Measurements from ENCODE around the gene TAF9. TPM values are rescaled to one million over a fixed set of nuclear protein-coding genes. Genes with fewer than 3 reads are reported as not detected.

TAF9 gene
- polyA plus RNA-seq, 1 experiment = 76.4 TPM

DNA sequence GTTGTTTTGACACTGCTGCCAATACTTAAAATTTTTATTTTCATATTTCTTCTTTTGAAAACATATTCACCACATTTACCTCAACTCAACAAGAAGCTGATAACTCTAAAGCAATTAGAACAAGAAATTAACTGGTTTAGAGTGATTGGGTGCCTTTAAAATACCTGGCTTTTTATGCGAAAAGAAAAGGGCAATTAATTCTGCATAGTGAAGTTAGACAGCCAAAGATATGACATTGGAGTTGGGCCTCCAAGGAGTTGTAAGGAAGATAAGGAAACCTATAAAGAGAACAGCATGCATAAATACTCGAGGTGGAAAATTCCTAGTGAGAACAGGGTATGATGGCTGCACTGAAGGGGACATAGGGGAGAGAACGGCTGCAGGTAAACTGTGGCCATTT lies 9.6 kb downstream of the TAF9 start:
- H3K4me3 ChIP-seq (ENCODE audit: low read depth, low read length) = no peak overlapping the region
- H3K27me3 ChIP-seq (ENCODE audit: control insufficient read depth, insufficient read depth, low read length) = no peaks in the 10 kb centered on the region
- ChIA-PET POLR2A (no interaction called here), CTCF (no interaction called here)
- TF ChIP-seq CTCF (IDR thresholded peaks at IDR 0.05; ENCODE audit: insufficient read depth, low read depth, low read length) = no peak
- no peak for DNase-seq (ENCODE audit: low read depth)
- H3K36me3 ChIP-seq (ENCODE audit: control insufficient read depth, insufficient read depth, low read length) = peaks cover 3% of the 10 kb centered on the region; the same call in 1 of the 2 replicates

DNA sequence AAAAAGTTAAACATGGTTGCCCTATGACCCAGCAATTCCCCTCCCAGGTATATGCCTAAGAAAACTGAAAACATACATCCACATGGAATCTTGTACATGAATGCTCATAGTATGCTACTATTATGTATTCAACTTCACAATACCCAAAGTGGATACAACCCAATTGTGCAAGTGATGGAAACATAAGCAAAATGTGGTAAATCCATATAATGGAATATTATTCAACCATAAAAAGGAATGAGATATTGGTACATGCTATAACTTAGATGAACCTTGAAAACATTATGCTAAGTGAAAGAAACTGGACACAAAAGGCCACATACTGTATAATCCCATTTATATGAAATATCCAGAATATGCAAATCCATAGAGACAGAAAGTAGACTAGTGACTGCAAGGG lies 18.7 kb downstream of the TAF9 start:
- H3K36me3 ChIP-seq (ENCODE audit: control insufficient read depth, insufficient read depth, low read length) = peaks cover 5% of the 10 kb centered on the region
- ChIA-PET CTCF (no interaction called here), POLR2A (no interaction called here)

GRCh38 chr5:69343083-69343482 lies 26.2 kb downstream of the TAF9 start:
- Histone ChIP-seq H3K36me3 (ENCODE audit: control insufficient read depth, insufficient read depth, low read length) (no peaks in the 10 kb centered on the region), H3K4me3 (ENCODE audit: low read depth, low read length) (no peak overlapping the region), H3K27me3 (ENCODE audit: control insufficient read depth, insufficient read depth, low read length) (no peaks in the 10 kb centered on the region)
- POLR2A ChIA-PET = no interaction called here
- TF ChIP-seq CTCF (IDR thresholded peaks at IDR 0.05; ENCODE audit: insufficient read depth, low read depth, low read length) = no peak
- no peak for DNase-seq (ENCODE audit: low read depth)
- CTCF ChIA-PET = no interaction called here

More for the DNA sequence above, 18.7 kb downstream of the TAF9 start:
- no peak for DNase-seq (ENCODE audit: low read depth)
- Histone ChIP-seq H3K4me3 (ENCODE audit: low read depth, low read length) (no peak overlapping the region), H3K27me3 (ENCODE audit: control insufficient read depth, insufficient read depth, low read length) (no peaks in the 10 kb centered on the region)
- TF ChIP-seq CTCF (IDR thresholded peaks at IDR 0.05; ENCODE audit: insufficient read depth, low read depth, low read length) = no peak

DNA sequence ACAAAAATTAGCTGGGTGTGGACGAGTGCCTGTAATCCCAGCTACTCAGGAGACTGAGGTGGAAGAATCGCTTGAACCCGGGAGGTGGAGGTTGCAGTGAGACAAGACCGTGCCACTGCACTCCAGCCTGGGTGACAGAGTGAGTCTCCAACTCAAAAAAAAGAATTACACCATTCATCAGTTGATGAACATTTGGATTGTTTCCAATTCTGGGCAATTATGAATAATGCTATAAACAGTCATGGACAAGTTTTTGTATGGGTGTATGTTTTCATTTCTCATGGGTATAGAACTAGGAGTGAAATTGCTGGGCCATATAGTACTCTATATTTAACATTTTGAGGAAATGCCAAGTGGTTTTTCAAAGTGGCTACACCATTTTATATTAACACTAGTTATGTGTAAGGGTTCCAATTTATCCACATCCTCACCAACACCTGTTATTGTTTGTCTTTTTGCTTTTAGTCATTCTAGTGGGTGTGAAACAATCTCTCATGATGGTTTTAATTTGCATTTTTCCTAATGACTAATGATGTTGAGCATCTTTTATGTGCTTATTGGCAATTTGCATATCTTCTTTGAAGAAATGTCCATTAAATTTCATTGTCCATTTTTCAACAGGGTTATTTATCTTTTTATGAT lies 27.7 kb downstream of the TAF9 start:
- TF ChIP-seq CTCF (IDR thresholded peaks at IDR 0.05; ENCODE audit: insufficient read depth, low read depth, low read length) = no peak
- DNase-seq (ENCODE audit: low read depth) = no peak
- H3K27me3 ChIP-seq (ENCODE audit: control insufficient read depth, insufficient read depth, low read length) = no peaks in the 10 kb centered on the region
- no peaks in the 10 kb centered on the region for H3K36me3 ChIP-seq (ENCODE audit: control insufficient read depth, insufficient read depth, low read length)
- no peak overlapping the region for H3K4me3 ChIP-seq (ENCODE audit: low read depth, low read length)
- POLR2A ChIA-PET = no interaction called here
- CTCF ChIA-PET = no interaction called here

GRCh38 chr5:69335341-69335935 lies 33.9 kb downstream of the TAF9 start:
- Histone ChIP-seq H3K27me3 (ENCODE audit: control insufficient read depth, insufficient read depth, low read length) (no peaks in the 10 kb centered on the region), H3K4me3 (ENCODE audit: low read depth, low read length) (no peak overlapping the region), H3K36me3 (ENCODE audit: control insufficient read depth, insufficient read depth, low read length) (no peaks in the 10 kb centered on the region)
- ChIA-PET CTCF (interaction anchor here (0.6 to 4.3 kb wide), 17 partner anchors 8 to 1452 kb away, joined by 3 to 22 read pairs (median 4); partner anchors contain the start of genes CCNB1 and SLC30A5), POLR2A (no interaction called here)
- no peak for DNase-seq (ENCODE audit: low read depth)
- no peak for TF ChIP-seq CTCF (IDR thresholded peaks at IDR 0.05; ENCODE audit: insufficient read depth, low read depth, low read length)

Measured in BJ (cell line).